Spinal cord (tissue), 10 donors: ENCODE results near the gene VAV2. TPM values are rescaled to one million over a fixed set of nuclear protein-coding genes. Genes with fewer than 3 reads are reported as not detected.

Source experiments
- DNase-seq, 6 donors: peaks; one replicate each; pipeline versions ENCODE4 v3.0.0 to v3.0.0-alpha.2; 2013 to 2015; ENCODE audit warnings: low spot score in 6 of 6, low read depth in 4 of 6
- H3K27ac ChIP-seq: one replicate; pipeline ENCODE4 v1.5.1; 2013; ENCODE audit warnings: low read depth, low read length, control low read depth
- H3K27me3 ChIP-seq: one replicate; pipeline ENCODE4 v1.6.1; 2013; ENCODE audit warnings: low read length; ENCODE audit not compliant: control insufficient read depth, insufficient read depth
- H3K36me3 ChIP-seq: one replicate; pipeline ENCODE4 v1.6.1; 2013; ENCODE audit warnings: low read length; ENCODE audit not compliant: control insufficient read depth, insufficient read depth
- H3K4me1 ChIP-seq: one replicate; pipeline ENCODE4 v1.6.1; 2013; ENCODE audit warnings: low read length; ENCODE audit not compliant: control insufficient read depth, insufficient read depth
- H3K4me3 ChIP-seq: one replicate; pipeline ENCODE4 v1.5.1; 2013; ENCODE audit warnings: low read depth, low read length, control low read depth
- H3K9me3 ChIP-seq: one replicate; pipeline ENCODE4 v1.6.1; 2013; ENCODE audit warnings: low read length; ENCODE audit not compliant: control insufficient read depth, insufficient read depth
- WGBS: methylation state at CpG from one replicate; pipeline ENCODE4 v1.1.5; 2013; ENCODE audit warnings: missing lambda C conversion rate; ENCODE audit not compliant: insufficient coverage; 5-methylcytosine and 5-hydroxymethylcytosine counted together
- polyA plus RNA-seq, 2 donors: library from polyadenylated mRNA; unstranded; fragments of 120-200 nt; gene quantifications; one replicate each; pipeline ENCODE4 v1.2.1, GENCODE V29; 2013; ENCODE audit not compliant: insufficient read length in 2 of 2
- total RNA-seq, 2 donors: library from RNA; depleted of rRNA in 1 of 2; stranded (reverse); fragments of 120-200 nt in 1 of 2; fragments of >200 nt in 1 of 2; gene quantifications; one replicate each; pipeline versions ENCODE4 v1.2.3 to v1.2.4, GENCODE V29; 2013 to 2014
- donor health status: healthy.

The VAV2 gene
- total and polyA plus RNA-seq, 4 donors: 18.4 to 48.3 (median 33.1) TPM

DNA sequence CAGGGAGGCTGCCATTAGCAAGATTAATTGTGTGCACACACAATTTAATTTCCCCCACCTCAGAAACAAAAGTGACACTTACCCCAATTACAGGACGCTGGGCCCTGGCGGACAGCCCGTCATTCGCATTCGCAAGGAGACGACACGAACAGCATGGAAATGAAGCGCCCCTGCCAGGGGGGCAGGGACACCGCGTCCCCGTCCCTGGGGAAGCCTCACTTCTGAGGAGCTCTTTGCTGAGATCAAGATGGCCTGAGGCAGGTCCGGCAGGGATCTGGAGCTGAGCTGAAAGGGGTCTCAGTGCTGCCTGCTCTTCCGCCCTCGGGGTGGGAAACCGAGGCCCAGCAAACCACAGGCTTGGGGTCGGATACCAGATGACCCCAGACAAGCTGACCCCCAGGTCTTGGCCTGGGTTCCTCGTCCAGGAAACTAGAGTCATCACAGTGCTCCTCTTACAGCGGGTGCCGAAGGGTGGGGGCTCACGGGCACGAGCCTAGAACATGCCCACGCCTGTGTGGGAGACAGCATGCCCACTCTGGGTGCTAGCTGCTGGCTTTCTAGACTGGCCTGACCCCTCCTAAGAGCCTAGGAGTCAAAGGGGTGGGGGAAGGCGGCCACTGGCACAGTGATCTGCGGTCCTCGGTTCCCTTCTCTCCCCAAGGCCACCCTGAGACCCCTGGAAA, 103.2 kb downstream of the VAV2 start:
- Histone ChIP-seq H3K4me1 (peaks cover 85% of the 10 kb centered on the region), H3K4me3 (no peak overlapping the region), H3K27me3 (no peaks in the 10 kb centered on the region), H3K9me3 (no peaks in the 10 kb centered on the region), H3K27ac (peak overlapping the region; percentile 29), H3K36me3 (peaks cover 26% of the 10 kb centered on the region)
- DNase-seq: peak in 2 of 6 donors; percentile 79 to 88
- WGBS: 36% methylated on average over 20 of the region's 25 CpGs

DNA sequence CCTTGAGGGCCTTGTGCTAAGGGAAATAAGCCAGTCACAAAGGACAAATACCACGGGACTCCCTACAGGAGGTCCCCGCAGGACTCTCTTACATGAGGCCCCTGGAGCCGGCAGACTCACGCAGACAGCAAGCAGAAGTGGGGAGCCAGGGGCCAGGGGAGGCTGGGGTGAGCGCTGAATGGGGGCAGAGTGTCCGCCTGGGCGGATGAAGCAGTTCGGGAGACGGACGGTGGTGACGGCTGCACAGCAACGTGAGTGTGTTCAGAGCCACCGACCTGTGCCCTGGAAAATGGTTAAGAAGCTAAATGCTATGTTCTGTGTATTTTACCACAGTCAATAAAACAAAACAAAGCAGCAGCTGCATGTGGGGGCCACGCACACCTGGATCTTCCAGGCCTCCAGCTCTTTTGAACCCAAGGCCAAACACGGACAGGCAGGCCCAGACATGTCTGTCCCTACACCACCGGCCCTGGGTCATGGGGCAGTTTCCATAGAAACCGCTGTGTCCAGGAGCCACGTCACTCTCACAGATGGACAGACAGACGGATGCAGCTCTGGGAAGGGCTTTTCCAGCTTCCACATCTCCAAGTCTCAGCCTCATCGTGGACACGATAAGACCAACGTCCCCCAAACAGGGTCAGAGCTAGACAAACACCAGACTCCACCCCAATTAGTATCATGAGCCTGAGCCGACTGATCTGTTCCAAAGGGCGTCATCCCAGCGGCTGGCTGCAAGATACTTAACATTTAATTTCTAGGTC, 103.9 kb downstream of the VAV2 start:
- H3K4me3 ChIP-seq: no peak overlapping the region
- peaks cover 85% of the 10 kb centered on the region for H3K4me1 ChIP-seq
- H3K27ac ChIP-seq: peak overlapping the region; percentile 40

DNA sequence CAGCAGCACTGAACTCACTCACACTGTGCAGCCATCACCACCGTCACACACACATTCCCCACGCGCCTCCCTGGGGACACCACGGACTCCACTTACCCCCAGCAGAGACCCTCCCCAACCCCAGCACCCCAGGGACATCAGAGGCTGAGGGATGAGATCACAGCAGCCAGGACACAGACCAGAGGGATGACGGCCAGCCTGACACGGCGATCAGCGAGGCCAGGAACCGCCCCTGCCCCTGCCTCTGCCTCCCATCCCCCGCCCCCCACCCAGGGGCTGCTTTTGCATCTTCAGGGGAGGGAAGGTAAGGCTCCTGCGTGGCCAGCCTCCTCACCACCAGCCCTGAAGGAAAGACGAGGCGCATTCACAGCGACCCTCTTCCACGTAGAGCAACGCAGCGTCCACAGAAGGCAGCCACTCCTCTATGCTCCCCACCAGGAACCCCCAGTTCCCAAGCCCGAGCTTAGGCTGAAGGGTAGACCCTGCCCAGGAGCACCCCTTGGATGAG, 104.5 kb downstream of the VAV2 start:
- no peak for DNase-seq
- Histone ChIP-seq H3K27me3 (no peaks in the 10 kb centered on the region), H3K27ac (no peak overlapping the region), H3K4me3 (no peak overlapping the region), H3K9me3 (no peaks in the 10 kb centered on the region), H3K36me3 (peaks cover 18% of the 10 kb centered on the region), H3K4me1 (peaks cover 85% of the 10 kb centered on the region)
- 69% methylated on average over 12 of the region's 18 CpGs for WGBS

More for the DNA sequence above, 103.9 kb downstream of the VAV2 start:
- no peaks in the 10 kb centered on the region for H3K27me3 ChIP-seq
- peaks cover 22% of the 10 kb centered on the region for H3K36me3 ChIP-seq
- no peaks in the 10 kb centered on the region for H3K9me3 ChIP-seq
- DNase-seq: no peak
- 27% methylated on average over 16 of the region's 25 CpGs for WGBS

DNA sequence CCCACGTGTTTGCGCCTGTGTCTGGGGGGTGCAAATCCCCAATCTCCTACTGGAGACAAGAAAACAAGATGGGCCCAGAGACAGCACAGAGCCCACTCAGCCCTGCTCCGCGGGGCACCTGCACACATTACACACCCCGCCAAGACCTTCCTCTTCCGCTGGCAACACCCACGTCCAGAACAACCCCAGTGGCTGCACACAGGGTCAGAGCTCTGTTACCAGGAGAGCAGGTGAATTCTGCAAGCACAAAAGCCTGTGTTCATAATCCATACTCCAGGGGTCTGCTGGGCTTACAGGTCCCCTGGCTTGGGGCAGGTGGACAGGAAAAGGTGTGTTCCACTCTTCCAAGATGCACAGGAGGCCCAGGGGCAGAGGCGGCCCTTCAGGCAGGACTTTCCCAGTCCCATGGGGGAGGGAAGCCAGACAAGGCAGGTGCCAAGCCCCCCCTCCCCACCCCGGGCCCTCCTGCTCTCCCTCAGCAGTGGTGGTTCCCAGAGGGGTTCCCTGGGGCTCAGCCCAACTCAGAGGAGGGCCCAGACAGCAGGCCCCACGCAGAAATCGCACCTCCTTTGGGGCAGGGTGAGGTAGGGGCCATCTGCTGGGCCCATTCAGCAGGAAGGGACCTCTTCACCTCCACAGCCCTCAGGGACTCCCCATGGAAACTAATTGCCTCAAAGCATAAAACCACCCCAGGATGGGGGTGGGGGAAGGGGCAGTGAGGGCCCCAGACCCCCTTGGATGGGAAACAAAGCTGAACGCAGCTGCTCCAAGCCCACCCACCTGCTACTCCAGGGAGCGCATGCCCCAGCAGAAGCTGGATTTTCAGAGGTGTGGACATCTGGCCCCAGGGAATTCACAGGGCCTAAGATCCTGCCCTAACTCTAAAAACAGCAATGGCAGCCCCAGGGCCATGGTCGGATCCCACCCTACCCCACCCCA, 105.3 kb downstream of the VAV2 start:
- Histone ChIP-seq H3K27ac (no peak overlapping the region), H3K4me1 (peaks cover 87% of the 10 kb centered on the region)

DNA sequence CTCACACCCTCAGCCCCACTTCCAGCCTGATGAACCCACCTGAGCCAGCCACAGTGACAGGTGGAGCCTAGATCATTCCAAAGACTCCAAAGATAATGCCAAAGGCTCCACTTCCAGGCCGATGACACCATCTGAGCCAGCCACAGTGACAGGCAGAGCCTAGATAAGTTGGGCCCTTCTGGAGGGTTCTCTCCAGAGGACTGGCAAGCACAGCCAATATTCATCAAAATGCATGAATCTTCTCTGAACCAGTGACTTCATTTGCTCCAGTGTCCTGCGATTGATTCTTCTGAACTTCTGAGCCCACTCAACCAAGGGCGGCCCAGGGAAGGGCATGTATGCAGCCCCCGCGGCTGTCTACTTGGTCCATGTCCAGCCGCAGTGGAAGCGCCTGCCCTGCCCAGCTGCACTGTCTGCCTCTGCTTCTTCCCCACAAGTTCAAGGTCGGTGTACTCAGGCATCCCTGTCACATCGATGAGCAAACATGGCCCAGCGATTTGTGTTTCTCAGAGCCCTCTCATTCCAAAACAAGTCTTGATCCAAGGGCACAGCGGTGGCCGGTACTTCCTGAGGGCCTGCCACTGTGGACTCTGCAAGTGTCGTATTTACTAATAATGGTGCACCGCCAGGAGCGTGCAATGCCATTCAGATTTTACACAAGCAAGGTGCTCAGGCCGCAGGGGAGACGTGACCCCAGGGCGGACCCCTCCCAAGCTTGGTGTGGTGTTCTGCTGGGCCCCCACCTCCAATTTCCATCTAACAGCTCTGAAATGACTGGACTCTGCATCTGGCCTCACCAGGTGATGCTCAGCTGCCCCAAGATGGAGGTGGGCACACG, 107.0 kb downstream of the VAV2 start:
- no peaks in the 10 kb centered on the region for H3K9me3 ChIP-seq
- no peak overlapping the region for H3K4me3 ChIP-seq
- no peak overlapping the region for H3K27ac ChIP-seq
- 83% methylated on average over 16 of the region's 19 CpGs for WGBS
- peaks cover 26% of the 10 kb centered on the region for H3K36me3 ChIP-seq
- no peak for DNase-seq
- H3K27me3 ChIP-seq: no peaks in the 10 kb centered on the region
- H3K4me1 ChIP-seq: peaks cover 98% of the 10 kb centered on the region

More for the DNA sequence above, 105.3 kb downstream of the VAV2 start:
- Histone ChIP-seq H3K4me3 (no peak overlapping the region), H3K27me3 (no peaks in the 10 kb centered on the region), H3K9me3 (no peaks in the 10 kb centered on the region), H3K36me3 (peaks cover 18% of the 10 kb centered on the region)
- DNase-seq: no peak
- 70% methylated on average over 9 of the region's 14 CpGs for WGBS

DNA sequence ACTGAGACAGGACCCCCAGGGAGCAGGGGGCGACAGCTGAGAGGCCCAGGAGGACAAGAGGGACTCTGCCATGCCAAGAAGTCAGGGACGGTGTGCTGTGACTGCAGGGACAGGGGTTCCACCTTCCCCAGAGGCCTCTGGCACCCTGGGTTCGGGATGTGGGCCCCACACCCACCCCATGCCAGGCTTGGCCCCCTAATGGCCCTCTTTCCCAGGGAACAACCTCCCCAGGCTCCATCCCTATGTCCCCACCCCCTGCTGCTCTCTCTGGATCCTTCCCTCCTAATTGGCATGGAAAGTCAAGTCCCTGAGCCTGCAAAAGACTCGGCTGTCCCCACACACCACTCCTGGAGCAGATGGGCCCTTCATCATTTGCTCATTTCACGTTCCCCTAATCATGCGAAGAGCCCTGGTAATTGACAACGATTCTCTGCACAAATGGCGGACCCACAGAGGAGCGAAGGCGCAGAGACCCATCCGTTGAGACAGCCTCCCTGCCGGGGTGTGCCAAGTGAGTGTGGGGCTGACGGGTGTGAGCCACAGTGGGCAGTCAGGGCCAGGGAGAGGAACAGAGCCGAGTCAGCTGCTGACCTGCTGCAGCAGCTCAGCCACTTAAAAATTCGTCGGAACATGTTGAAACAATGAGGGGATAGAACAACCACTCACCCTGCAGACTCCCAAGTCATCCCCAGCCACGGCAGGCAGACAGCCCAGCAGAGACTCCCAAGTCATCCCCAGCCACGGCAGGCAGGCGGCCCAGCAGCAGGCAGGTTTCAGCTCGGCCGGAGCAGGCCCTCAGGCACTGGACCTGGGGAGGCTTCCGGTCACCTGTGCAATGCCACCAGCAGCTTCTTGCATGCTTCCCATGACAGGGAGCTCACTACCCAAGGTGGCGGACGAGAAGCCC, 109.0 kb downstream of the VAV2 start:
- H3K27me3 ChIP-seq: no peaks in the 10 kb centered on the region
- H3K36me3 ChIP-seq: peaks cover 35% of the 10 kb centered on the region
- no peaks in the 10 kb centered on the region for H3K9me3 ChIP-seq
- peaks cover 99% of the 10 kb centered on the region for H3K4me1 ChIP-seq
- WGBS: 52% methylated on average over 20 of the region's 24 CpGs
- no peak overlapping the region for H3K27ac ChIP-seq
- H3K4me3 ChIP-seq: no peak overlapping the region
- DNase-seq: peak in 1 of 6 donors; percentile 89

DNA sequence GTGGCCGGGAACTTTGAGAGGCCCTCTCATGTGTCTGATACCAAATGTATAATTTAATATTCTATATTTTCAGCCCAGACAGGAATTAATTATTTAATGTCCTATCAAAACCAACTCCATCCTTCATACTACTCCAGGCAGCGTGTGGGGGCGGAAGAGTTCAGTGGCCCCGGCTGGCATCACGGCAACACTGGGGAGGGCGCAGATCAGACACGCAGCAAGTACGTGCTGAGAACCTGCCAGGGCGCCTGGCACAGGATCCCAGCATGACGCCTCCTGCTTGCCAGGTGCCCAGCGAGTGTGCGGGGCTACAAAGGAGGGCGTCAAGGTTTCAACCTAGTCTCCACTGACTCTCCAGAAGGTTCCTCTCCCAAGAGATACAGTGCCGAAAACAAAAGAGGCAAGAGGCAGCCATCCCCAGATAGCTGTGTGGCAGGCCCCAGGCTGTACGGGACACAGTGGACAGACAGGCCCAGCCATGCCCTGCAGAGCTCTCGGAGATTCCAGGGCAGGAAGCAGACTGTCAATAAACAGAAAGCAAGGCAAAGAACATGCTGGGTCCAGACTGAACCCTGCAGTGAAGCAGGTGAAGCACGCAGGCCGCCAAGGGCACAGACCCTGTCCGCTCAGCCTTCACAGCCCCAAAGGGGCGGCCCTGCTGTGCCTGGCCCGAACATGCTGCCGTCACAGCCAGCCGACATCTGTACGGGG, 110.3 kb downstream of the VAV2 start:
- Histone ChIP-seq H3K4me1 (peaks cover 99% of the 10 kb centered on the region), H3K27ac (no peak overlapping the region), H3K27me3 (no peaks in the 10 kb centered on the region), H3K4me3 (no peak overlapping the region), H3K9me3 (no peaks in the 10 kb centered on the region), H3K36me3 (peaks cover 39% of the 10 kb centered on the region)
- DNase-seq: no peak
- WGBS: 62% methylated on average over 21 of the region's 24 CpGs
